ENCODE results near the gene CYFIP1.

CYFIP1 gene

GRCh38 chr15:22881739-22882440 lies 98.3 kb downstream of the CYFIP1 start:
- H3F3A ChIP-seq (ENCODE audit: insufficient read depth), result no peaks in the 10 kb centered on the region
- H3K27me3 ChIP-seq (ENCODE audit: low read length), result no peaks in the 10 kb centered on the region
- no peak overlapping the region for H2AFZ ChIP-seq (ENCODE audit: low read depth, low read length, severe bottlenecking)
- H3K27ac ChIP-seq (ENCODE audit: low read depth, low read length), result no peak overlapping the region
- H3K36me3 ChIP-seq (ENCODE audit: low read length), result no peaks in the 10 kb centered on the region
- TF ChIP-seq, protein P1, sequence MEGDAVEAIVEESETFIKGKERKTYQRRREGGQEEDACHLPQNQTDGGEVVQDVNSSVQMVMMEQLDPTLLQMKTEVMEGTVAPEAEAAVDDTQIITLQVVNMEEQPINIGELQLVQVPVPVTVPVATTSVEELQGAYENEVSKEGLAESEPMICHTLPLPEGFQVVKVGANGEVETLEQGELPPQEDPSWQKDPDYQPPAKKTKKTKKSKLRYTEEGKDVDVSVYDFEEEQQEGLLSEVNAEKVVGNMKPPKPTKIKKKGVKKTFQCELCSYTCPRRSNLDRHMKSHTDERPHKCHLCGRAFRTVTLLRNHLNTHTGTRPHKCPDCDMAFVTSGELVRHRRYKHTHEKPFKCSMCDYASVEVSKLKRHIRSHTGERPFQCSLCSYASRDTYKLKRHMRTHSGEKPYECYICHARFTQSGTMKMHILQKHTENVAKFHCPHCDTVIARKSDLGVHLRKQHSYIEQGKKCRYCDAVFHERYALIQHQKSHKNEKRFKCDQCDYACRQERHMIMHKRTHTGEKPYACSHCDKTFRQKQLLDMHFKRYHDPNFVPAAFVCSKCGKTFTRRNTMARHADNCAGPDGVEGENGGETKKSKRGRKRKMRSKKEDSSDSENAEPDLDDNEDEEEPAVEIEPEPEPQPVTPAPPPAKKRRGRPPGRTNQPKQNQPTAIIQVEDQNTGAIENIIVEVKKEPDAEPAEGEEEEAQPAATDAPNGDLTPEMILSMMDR (IDR thresholded peaks at IDR 0.05; ENCODE audit: insufficient read depth, low read length, poor library complexity, severe bottlenecking), result no peak
- TF ChIP-seq EZH2phosphoT487 (conservative IDR thresholded peaks at IDR 0.05; ENCODE audit: low read length), result no peak
- H3K79me2 ChIP-seq (ENCODE audit: insufficient read depth, low read length), result no peaks in the 10 kb centered on the region
- H3K4me3 ChIP-seq (ENCODE audit: insufficient read depth, low read length, poor library complexity, severe bottlenecking), result no peak overlapping the region
- H3K9ac ChIP-seq (ENCODE audit: low read length), result no peak overlapping the region
- no peaks in the 10 kb centered on the region for H3K9me2 ChIP-seq (replicated peaks; ENCODE audit: insufficient read depth, low read length)
- H3K9me3 ChIP-seq (ENCODE audit: insufficient read depth, low read length), result no peaks in the 10 kb centered on the region
- H3K4me2 ChIP-seq (ENCODE audit: low read depth, low read length, poor library complexity, severe bottlenecking), result no peak overlapping the region
- no peaks in the 10 kb centered on the region for H4K20me1 ChIP-seq (ENCODE audit: low read depth, low read length)

GRCh38 chr15:22880981-22881738 lies 99.0 kb downstream of the CYFIP1 start:
- Histone ChIP-seq H3F3A (ENCODE audit: insufficient read depth) (no peaks in the 10 kb centered on the region), H3K4me2 (ENCODE audit: low read depth, low read length, poor library complexity, severe bottlenecking) (no peak overlapping the region), H3K9me2 (replicated peaks; ENCODE audit: insufficient read depth, low read length) (no peaks in the 10 kb centered on the region), H2AFZ (ENCODE audit: low read depth, low read length, severe bottlenecking) (no peak overlapping the region), H3K27ac (ENCODE audit: low read depth, low read length) (no peak overlapping the region), H3K27me3 (ENCODE audit: low read length) (no peaks in the 10 kb centered on the region), H3K4me3 (ENCODE audit: insufficient read depth, low read length, poor library complexity, severe bottlenecking) (no peak overlapping the region), H4K20me1 (ENCODE audit: low read depth, low read length) (no peaks in the 10 kb centered on the region), H3K79me2 (ENCODE audit: insufficient read depth, low read length) (no peaks in the 10 kb centered on the region), H3K36me3 (ENCODE audit: low read length) (no peaks in the 10 kb centered on the region), H3K9ac (ENCODE audit: low read length) (no peak overlapping the region), H3K9me3 (ENCODE audit: insufficient read depth, low read length) (no peaks in the 10 kb centered on the region)
- TF ChIP-seq EZH2phosphoT487 (conservative IDR thresholded peaks at IDR 0.05; ENCODE audit: low read length), result no peak
- TF ChIP-seq, protein P1 (IDR thresholded peaks at IDR 0.05; ENCODE audit: insufficient read depth, low read length, poor library complexity, severe bottlenecking), result no peak

DNA sequence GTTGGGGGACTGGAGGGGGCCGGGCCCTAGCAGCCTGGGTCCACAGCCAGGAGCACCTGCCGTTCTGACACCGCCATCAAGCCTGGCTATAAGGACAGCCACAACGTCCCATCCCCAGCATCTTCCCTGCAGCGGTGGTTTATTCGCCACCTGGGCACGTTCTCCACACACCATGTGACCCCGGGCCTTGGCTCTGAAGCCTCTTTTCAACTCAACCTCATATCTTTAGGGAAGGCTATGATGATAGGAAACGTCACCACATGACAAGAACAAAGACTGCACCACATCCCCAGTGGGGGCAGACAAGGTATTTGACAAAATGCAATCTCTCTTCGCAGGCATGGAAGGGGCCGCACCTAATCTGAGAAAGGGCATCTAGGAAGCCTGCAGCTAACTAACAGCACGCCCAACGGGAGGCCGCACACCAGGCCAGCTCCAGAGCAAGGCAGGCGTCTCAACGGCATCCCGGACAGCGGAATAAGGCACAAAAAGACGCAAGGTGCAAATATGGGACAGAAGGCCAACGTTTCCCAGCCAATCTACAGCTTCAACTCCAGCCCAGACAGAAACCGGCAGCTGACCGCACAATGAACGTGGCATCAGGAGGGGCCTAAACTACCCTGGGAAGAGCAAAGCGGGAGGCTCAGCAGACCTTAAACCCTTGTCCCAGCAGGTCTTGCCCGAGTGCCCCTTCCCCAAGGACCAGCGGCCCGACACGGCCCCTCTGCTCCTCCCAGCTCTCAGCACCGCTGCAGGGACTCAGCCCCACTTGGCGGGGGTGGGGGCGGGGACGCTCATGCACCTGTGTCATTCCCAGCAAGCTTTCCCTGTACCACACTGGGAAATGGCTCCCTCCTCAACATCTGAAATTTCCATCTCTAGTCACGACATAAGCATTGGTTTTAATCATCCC lies 99.8 kb downstream of the CYFIP1 start:
- no peaks in the 10 kb centered on the region for H3K9me3 ChIP-seq (ENCODE audit: insufficient read depth, low read length)
- H3K27me3 ChIP-seq (ENCODE audit: low read length), result no peaks in the 10 kb centered on the region
- no peak overlapping the region for H3K27ac ChIP-seq (ENCODE audit: low read depth, low read length)
- no peak overlapping the region for H3K4me3 ChIP-seq (ENCODE audit: insufficient read depth, low read length, poor library complexity, severe bottlenecking)
- no peak overlapping the region for H3K9ac ChIP-seq (ENCODE audit: low read length)
- TF ChIP-seq, protein P1 (IDR thresholded peaks at IDR 0.05; ENCODE audit: insufficient read depth, low read length, poor library complexity, severe bottlenecking), result no peak
- TF ChIP-seq EZH2phosphoT487 (conservative IDR thresholded peaks at IDR 0.05; ENCODE audit: low read length), result no peak
- H3K79me2 ChIP-seq (ENCODE audit: insufficient read depth, low read length), result no peaks in the 10 kb centered on the region
- H2AFZ ChIP-seq (ENCODE audit: low read depth, low read length, severe bottlenecking), result no peak overlapping the region
- H3F3A ChIP-seq (ENCODE audit: insufficient read depth), result no peaks in the 10 kb centered on the region
- no peak overlapping the region for H3K4me2 ChIP-seq (ENCODE audit: low read depth, low read length, poor library complexity, severe bottlenecking)
- no peaks in the 10 kb centered on the region for H4K20me1 ChIP-seq (ENCODE audit: low read depth, low read length)
- H3K36me3 ChIP-seq (ENCODE audit: low read length), result no peaks in the 10 kb centered on the region
- H3K9me2 ChIP-seq (replicated peaks; ENCODE audit: insufficient read depth, low read length), result no peaks in the 10 kb centered on the region

Data from SU-DHL-6 (cell line).